Fibroblast of lung (primary cell): ENCODE results near the gene SORBS1.

ENCODE experiments used
- EZH2 ChIP-seq: IDR thresholded peaks from 2 replicates; pipeline ENCODE4 v1.5.1; 2012; ENCODE audit warnings: low read length, control low read depth, mild to moderate bottlenecking; ENCODE audit errors: missing control alignments
- TF ChIP-seq, protein P1 (sequence below), 2 donors: IDR thresholded peaks in 1 of 2; conservative IDR thresholded peaks in 1 of 2; 1 replicate in 1 of 2; 2 replicates in 1 of 2; pipeline ENCODE4 v1.5.1; 2011 to 2012; ENCODE audit warnings: low read length in 2 of 2, control low read depth in 1 of 2, inconsistent platforms in 1 of 2, low read depth in 1 of 2, mild to moderate bottlenecking in 1 of 2

DNA sequence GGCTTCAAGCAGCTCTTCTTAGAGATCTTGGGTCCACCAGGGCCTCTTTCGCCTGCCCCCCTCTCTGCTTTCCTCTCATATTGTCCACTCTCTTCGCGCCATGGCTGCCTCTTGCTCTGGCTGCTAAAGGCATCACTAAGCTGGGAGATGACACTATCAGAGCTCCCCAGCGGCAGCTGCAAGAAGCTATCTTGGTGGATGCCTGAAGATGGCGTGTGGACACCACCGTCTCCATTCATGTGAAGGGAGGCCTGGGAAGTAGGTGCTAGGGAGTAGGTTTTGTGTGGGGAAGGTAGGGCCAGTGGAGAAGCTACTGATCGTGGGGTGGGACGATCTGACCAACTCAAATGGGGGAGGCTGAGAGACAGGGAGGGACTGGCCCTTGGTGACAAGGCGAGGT lies 224.5 kb downstream of the SORBS1 start:
- TF ChIP-seq, protein P1, sequence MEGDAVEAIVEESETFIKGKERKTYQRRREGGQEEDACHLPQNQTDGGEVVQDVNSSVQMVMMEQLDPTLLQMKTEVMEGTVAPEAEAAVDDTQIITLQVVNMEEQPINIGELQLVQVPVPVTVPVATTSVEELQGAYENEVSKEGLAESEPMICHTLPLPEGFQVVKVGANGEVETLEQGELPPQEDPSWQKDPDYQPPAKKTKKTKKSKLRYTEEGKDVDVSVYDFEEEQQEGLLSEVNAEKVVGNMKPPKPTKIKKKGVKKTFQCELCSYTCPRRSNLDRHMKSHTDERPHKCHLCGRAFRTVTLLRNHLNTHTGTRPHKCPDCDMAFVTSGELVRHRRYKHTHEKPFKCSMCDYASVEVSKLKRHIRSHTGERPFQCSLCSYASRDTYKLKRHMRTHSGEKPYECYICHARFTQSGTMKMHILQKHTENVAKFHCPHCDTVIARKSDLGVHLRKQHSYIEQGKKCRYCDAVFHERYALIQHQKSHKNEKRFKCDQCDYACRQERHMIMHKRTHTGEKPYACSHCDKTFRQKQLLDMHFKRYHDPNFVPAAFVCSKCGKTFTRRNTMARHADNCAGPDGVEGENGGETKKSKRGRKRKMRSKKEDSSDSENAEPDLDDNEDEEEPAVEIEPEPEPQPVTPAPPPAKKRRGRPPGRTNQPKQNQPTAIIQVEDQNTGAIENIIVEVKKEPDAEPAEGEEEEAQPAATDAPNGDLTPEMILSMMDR (conservative IDR thresholded peaks at IDR 0.05 in 1 of 2, IDR thresholded peaks at IDR 0.05 in 1 of 2; ENCODE audit: low read depth in 1 of 2, low read length in 2 of 2) = no peak
- TF ChIP-seq EZH2 = no peak
